ENCODE measurements around the gene PRCP.
"Not testable (repeated sequence)": the region's sequence is repeated elsewhere in the genome, so short reads cannot be mapped to it uniquely, and the experiment has no call there.

Gene PRCP

GRCh38 chr11:82858556-82859091, 41.6 kb downstream of the PRCP start:
- Histone ChIP-seq H3K27me3 (ENCODE audit: control insufficient read depth, insufficient read depth, low read length) (no peaks in the 10 kb centered on the region), H3K36me3 (ENCODE audit: control insufficient read depth, insufficient read depth, low read length) (no peaks in the 10 kb centered on the region), H3K4me3 (ENCODE audit: low read length) (no peak overlapping the region), H3K27ac (ENCODE audit: low read depth, low read length) (peak overlapping the region; percentile 15), H3K9ac (ENCODE audit: low read length) (no peak overlapping the region), H3K4me1 (ENCODE audit: control insufficient read depth, insufficient read depth, low read length) (peaks cover 3% of the 10 kb centered on the region)

- peak overlapping the region; percentile 15 for H3K27ac ChIP-seq (ENCODE audit: low read depth, low read length)
- no peak overlapping the region for H3K9ac ChIP-seq (ENCODE audit: low read length)
- H3K27me3 ChIP-seq (ENCODE audit: control insufficient read depth, insufficient read depth, low read length) = no peaks in the 10 kb centered on the region
- peaks cover 3% of the 10 kb centered on the region for H3K4me1 ChIP-seq (ENCODE audit: control insufficient read depth, insufficient read depth, low read length)
- no peaks in the 10 kb centered on the region for H3K36me3 ChIP-seq (ENCODE audit: control insufficient read depth, insufficient read depth, low read length)
- H3K4me3 ChIP-seq (ENCODE audit: low read length) = no peak overlapping the region
Observed at GRCh38 chr11:82858133-82858532, 42.1 kb downstream of the PRCP start.

- no peak overlapping the region for H3K27ac ChIP-seq (ENCODE audit: low read depth, low read length)
- no peaks in the 10 kb centered on the region for H3K27me3 ChIP-seq (ENCODE audit: control insufficient read depth, insufficient read depth, low read length)
- H3K9ac ChIP-seq (ENCODE audit: low read length) = no peak overlapping the region
- no peak overlapping the region for H3K4me3 ChIP-seq (ENCODE audit: low read length)
- H3K36me3 ChIP-seq (ENCODE audit: control insufficient read depth, insufficient read depth, low read length) = no peaks in the 10 kb centered on the region
- peaks cover 3% of the 10 kb centered on the region for H3K4me1 ChIP-seq (ENCODE audit: control insufficient read depth, insufficient read depth, low read length)
Observed at GRCh38 chr11:82857145-82857544, 43.1 kb downstream of the PRCP start.

- Histone ChIP-seq H3K9ac (ENCODE audit: low read length) (no peak overlapping the region), H3K4me3 (ENCODE audit: low read length) (no peak overlapping the region), H3K4me1 (ENCODE audit: control insufficient read depth, insufficient read depth, low read length) (peaks cover 3% of the 10 kb centered on the region), H3K36me3 (ENCODE audit: control insufficient read depth, insufficient read depth, low read length) (no peaks in the 10 kb centered on the region), H3K27me3 (ENCODE audit: control insufficient read depth, insufficient read depth, low read length) (no peaks in the 10 kb centered on the region), H3K27ac (ENCODE audit: low read depth, low read length) (no peak overlapping the region)
Observed at GRCh38 chr11:82855616-82856015, 44.6 kb downstream of the PRCP start.

- not testable (repeated sequence) for H3K4me3 ChIP-seq (ENCODE audit: low read length); H3K4me1 ChIP-seq (ENCODE audit: control insufficient read depth, insufficient read depth, low read length); H3K36me3 ChIP-seq (ENCODE audit: control insufficient read depth, insufficient read depth, low read length); H3K27ac ChIP-seq (ENCODE audit: low read depth, low read length); H3K9ac ChIP-seq (ENCODE audit: low read length); H3K27me3 ChIP-seq (ENCODE audit: control insufficient read depth, insufficient read depth, low read length)
Observed at GRCh38 chr11:82854916-82855315, 45.3 kb downstream of the PRCP start.

GRCh38 chr11:82854242-82854641, 46.0 kb downstream of the PRCP start:
- Histone ChIP-seq H3K9ac (ENCODE audit: low read length) (no peak overlapping the region), H3K36me3 (ENCODE audit: control insufficient read depth, insufficient read depth, low read length) (no peaks in the 10 kb centered on the region), H3K27me3 (ENCODE audit: control insufficient read depth, insufficient read depth, low read length) (no peaks in the 10 kb centered on the region), H3K4me1 (ENCODE audit: control insufficient read depth, insufficient read depth, low read length) (peaks cover 3% of the 10 kb centered on the region), H3K27ac (ENCODE audit: low read depth, low read length) (no peak overlapping the region), H3K4me3 (ENCODE audit: low read length) (no peak overlapping the region)

GRCh38 chr11:82848829-82849228, 51.4 kb downstream of the PRCP start:
- H3K4me1 ChIP-seq (ENCODE audit: control insufficient read depth, insufficient read depth, low read length) = no peaks in the 10 kb centered on the region
- H3K9ac ChIP-seq (ENCODE audit: low read length) = no peak overlapping the region
- H3K36me3 ChIP-seq (ENCODE audit: control insufficient read depth, insufficient read depth, low read length) = peaks cover 2% of the 10 kb centered on the region
- H3K27me3 ChIP-seq (ENCODE audit: control insufficient read depth, insufficient read depth, low read length) = no peaks in the 10 kb centered on the region
- H3K27ac ChIP-seq (ENCODE audit: low read depth, low read length) = no peak overlapping the region
- no peak overlapping the region for H3K4me3 ChIP-seq (ENCODE audit: low read length)

GRCh38 chr11:82845356-82846353, 54.6 kb downstream of the PRCP start:
- Histone ChIP-seq H3K27me3 (ENCODE audit: control insufficient read depth, insufficient read depth, low read length) (no peaks in the 10 kb centered on the region), H3K36me3 (ENCODE audit: control insufficient read depth, insufficient read depth, low read length) (peaks cover 2% of the 10 kb centered on the region), H3K27ac (ENCODE audit: low read depth, low read length) (no peak overlapping the region), H3K9ac (ENCODE audit: low read length) (no peak overlapping the region), H3K4me3 (ENCODE audit: low read length) (no peak overlapping the region), H3K4me1 (ENCODE audit: control insufficient read depth, insufficient read depth, low read length) (no peaks in the 10 kb centered on the region)

GRCh38 chr11:82843057-82843795, 57.0 kb downstream of the PRCP start:
- no peak overlapping the region for H3K4me3 ChIP-seq (ENCODE audit: low read length)
- H3K4me1 ChIP-seq (ENCODE audit: control insufficient read depth, insufficient read depth, low read length) = no peaks in the 10 kb centered on the region
- peak overlapping the region; percentile 25 for H3K27ac ChIP-seq (ENCODE audit: low read depth, low read length)
- no peak overlapping the region for H3K9ac ChIP-seq (ENCODE audit: low read length)
- H3K27me3 ChIP-seq (ENCODE audit: control insufficient read depth, insufficient read depth, low read length) = no peaks in the 10 kb centered on the region
- no peaks in the 10 kb centered on the region for H3K36me3 ChIP-seq (ENCODE audit: control insufficient read depth, insufficient read depth, low read length)

- Histone ChIP-seq H3K4me1 (ENCODE audit: control insufficient read depth, insufficient read depth, low read length) (no peaks in the 10 kb centered on the region), H3K27me3 (ENCODE audit: control insufficient read depth, insufficient read depth, low read length) (no peaks in the 10 kb centered on the region), H3K27ac (ENCODE audit: low read depth, low read length) (peak overlapping the region; percentile 10), H3K9ac (ENCODE audit: low read length) (no peak overlapping the region), H3K36me3 (ENCODE audit: control insufficient read depth, insufficient read depth, low read length) (no peaks in the 10 kb centered on the region), H3K4me3 (ENCODE audit: low read length) (no peak overlapping the region)
Observed at GRCh38 chr11:82842019-82842418, 58.2 kb downstream of the PRCP start.

GRCh38 chr11:82837650-82838049, 62.6 kb downstream of the PRCP start:
- no peaks in the 10 kb centered on the region for H3K36me3 ChIP-seq (ENCODE audit: control insufficient read depth, insufficient read depth, low read length)
- H3K4me1 ChIP-seq (ENCODE audit: control insufficient read depth, insufficient read depth, low read length) = no peaks in the 10 kb centered on the region
- no peak overlapping the region for H3K27ac ChIP-seq (ENCODE audit: low read depth, low read length)
- no peaks in the 10 kb centered on the region for H3K27me3 ChIP-seq (ENCODE audit: control insufficient read depth, insufficient read depth, low read length)
- H3K9ac ChIP-seq (ENCODE audit: low read length) = no peak overlapping the region
- H3K4me3 ChIP-seq (ENCODE audit: low read length) = no peak overlapping the region

GRCh38 chr11:82832983-82833382, 67.2 kb downstream of the PRCP start:
- Histone ChIP-seq H3K36me3 (ENCODE audit: control insufficient read depth, insufficient read depth, low read length) (no peaks in the 10 kb centered on the region), H3K9ac (ENCODE audit: low read length) (no peak overlapping the region), H3K4me3 (ENCODE audit: low read length) (no peak overlapping the region), H3K27me3 (ENCODE audit: control insufficient read depth, insufficient read depth, low read length) (no peaks in the 10 kb centered on the region), H3K4me1 (ENCODE audit: control insufficient read depth, insufficient read depth, low read length) (no peaks in the 10 kb centered on the region), H3K27ac (ENCODE audit: low read depth, low read length) (no peak overlapping the region)
